PC-9 (cell line): Measurements from ENCODE around the gene HMGN2. TPM values are rescaled to one million over a fixed set of nuclear protein-coding genes. Genes with fewer than 3 reads are reported as not detected.

Source experiments
- Bru-seq: library from RNA; stranded (reverse); fragments of 400-500 nt; gene quantifications from one replicate; lab custom pipeline; 2021; lab: Mats Ljungman, UMichigan
- BruChase-seq, 2 experiments: library from RNA; stranded (reverse); fragments of 400-500 nt; gene quantifications; one replicate each; lab custom pipeline; 2021; lab: Mats Ljungman, UMichigan
- BruUV-seq: library from RNA; stranded (reverse); fragments of 400-500 nt; replicated peaks from 2 replicates; lab custom pipeline; 2021; lab: Mats Ljungman, UMichigan
- CTCF ChIA-PET: fragments of 300-600 bp; sonication (Branson Sonifier 250); formaldehyde crosslinking; loops from one replicate; lab custom pipeline; 2022; ENCODE audit warnings: antibody characterized with exemption; lab: Charles Lee
- POLR2A ChIA-PET: fragments of 300-600 bp; sonication (Branson Sonifier 250); formaldehyde crosslinking; loops from one replicate; lab custom pipeline; 2022; ENCODE audit warnings: antibody characterized with exemption; ENCODE audit not compliant: unreplicated experiment; lab: Charles Lee
- DNase-seq, 2 experiments: peaks; one replicate each; pipeline versions ENCODE4 v3.0.0 to v3.0.0-alpha.2; 2015 to 2022; ENCODE audit warnings: mixed read lengths in 1 of 2
- H2AFZ ChIP-seq: fragments of 200-600 bp; sonication (generic); 2 replicates; pipeline ENCODE4 v1.8.1; 2017; ENCODE audit warnings: antibody characterized with exemption
- H3F3A ChIP-seq: fragments of 200-600 bp; sonication (generic); 2 replicates; pipeline ENCODE4 v1.8.1; 2017; ENCODE audit warnings: antibody characterized with exemption, mild to moderate bottlenecking, low read depth; ENCODE audit not compliant: insufficient read depth
- H3K27ac ChIP-seq: fragments of 200-600 bp; sonication (generic); 2 replicates; pipeline ENCODE4 v1.6.1; 2016; ENCODE audit warnings: mixed run types
- H3K27me3 ChIP-seq: fragments of 200-600 bp; sonication (generic); 2 replicates; pipeline ENCODE4 v1.6.1; 2016; ENCODE audit warnings: low read depth, mixed run types; ENCODE audit not compliant: insufficient read depth
- H3K36me3 ChIP-seq: fragments of 200-600 bp; sonication (generic); 2 replicates; pipeline ENCODE4 v1.6.1; 2016; ENCODE audit warnings: low read depth, mixed run types
- H3K4me1 ChIP-seq: fragments of 200-600 bp; sonication (generic); replicated peaks from 2 replicates; pipeline ENCODE4 v1.6.1; 2016; ENCODE audit warnings: mixed run types; ENCODE audit not compliant: insufficient read depth
- H3K4me2 ChIP-seq: fragments of 200-600 bp; sonication (generic); 2 replicates; pipeline ENCODE4 v1.6.1; 2017; ENCODE audit warnings: mixed run types
- H3K4me3 ChIP-seq: fragments of 200-600 bp; sonication (generic); 2 replicates; pipeline ENCODE4 v1.6.1; 2016; ENCODE audit warnings: mixed run types
- H3K79me2 ChIP-seq: fragments of 200-600 bp; sonication (generic); 2 replicates; pipeline ENCODE4 v1.6.1; 2017; ENCODE audit warnings: low read depth, mixed run types
- H3K9me2 ChIP-seq: fragments of 200-600 bp; sonication (generic); 2 replicates; pipeline ENCODE4 v1.8.1; 2017; ENCODE audit warnings: mild to moderate bottlenecking; ENCODE audit not compliant: insufficient read depth
- H3K9me3 ChIP-seq: fragments of 200-600 bp; sonication (generic); 2 replicates; pipeline ENCODE4 v1.8.1; 2016; ENCODE audit warnings: low read depth; ENCODE audit not compliant: insufficient read depth
- H4K20me1 ChIP-seq: fragments of 200-600 bp; sonication (generic); 2 replicates; pipeline ENCODE4 v1.8.1; 2017; ENCODE audit not compliant: insufficient read depth
- CTCF ChIP-seq: fragments of 200-600 bp; sonication (generic); conservative IDR thresholded peaks from 2 replicates; pipeline ENCODE4 v1.6.1; 2017; ENCODE audit warnings: mixed run types, antibody characterized with exemption, mild to moderate bottlenecking, moderate library complexity
- EZH2 ChIP-seq: fragments of 200-600 bp; sonication (generic); IDR thresholded peaks from 2 replicates; pipeline ENCODE4 v1.8.0; 2017; ENCODE audit warnings: antibody characterized with exemption, low read depth
- intact Hi-C: fragments of 100-400 bp; cut with micrococcal nuclease; formaldehyde crosslinking; loops from one replicate; pipeline ENCODE4 v1.10.0; 2022; ENCODE audit not compliant: unreplicated experiment
- long read RNA-seq: library from polyadenylated mRNA; stranded (forward); transcript quantifications from one replicate; pipeline ENCODE4 v2.0.0, GENCODE V29; 2022
- total RNA-seq: library from RNA; stranded (reverse); gene quantifications from 2 replicates; pipeline ENCODE4 v1.2.3, GENCODE V29; 2021

Gene HMGN2
- total RNA-seq = 515 and 629 TPM in 2 replicates
- Bru-seq, nascent RNA = percentile 99 among the genes with signal in this experiment
- BruChase-seq, experiment 1, labeled RNA remaining after a 2-hour chase = percentile 98 among the genes with signal in this experiment
- BruChase-seq, experiment 2, labeled RNA remaining after a 6-hour chase = percentile 100 among the genes with signal in this experiment
- long read RNA-seq, transcript HMGN2-201 (6 exons, 1,191 nt) = major isoform, 2,732 of 2,855 reads
- long read RNA-seq, transcript HMGN2-202 (5 exons, 1,045 nt) = minor isoform, 11 of 2,855 reads
- long read RNA-seq, transcript HMGN2-208 (4 exons, 1,030 nt) = minor isoform, 13 of 2,855 reads
- long read RNA-seq, transcript HMGN2-205 (5 exons, 952 nt) = minor isoform, 6 of 2,855 reads
- long read RNA-seq, partial matches to known transcripts = 17 of 2,855 reads
- long read RNA-seq, other reads (novel, unspliced or antisense) = 69 of 2,855 reads

- H4K20me1 ChIP-seq = peaks cover 19% of the 10 kb centered on the region
- intact Hi-C loops = loop anchor here (1.0 to 2.0 kb wide), 2 partner anchors 40 to 58 kb away; partner anchors contain the start of gene DHDDS
- BruUV-seq = no TSS peak
Measured at GRCh38 chr1:26472320-26472900, at the start of gene HMGN2. Gene HMGN2 (plus strand): TSS chr1:26472440. CDS start chr1:26472613, 173 bp downstream.

GRCh38 chr1:26429721-26430120 lies 42.5 kb upstream of the HMGN2 start:
- no peak for DNase-seq
- Histone ChIP-seq H3K4me1 (peaks cover 12% of the 10 kb centered on the region), H3K4me3 (no peak overlapping the region), H3K4me2 (no peak overlapping the region), H4K20me1 (no peaks in the 10 kb centered on the region), H3K9me2 (no peaks in the 10 kb centered on the region), H3K9me3 (no peaks in the 10 kb centered on the region), H3K36me3 (no peaks in the 10 kb centered on the region), H2AFZ (no peak overlapping the region), H3K27ac (no peak overlapping the region), H3K27me3 (no peaks in the 10 kb centered on the region), H3F3A (peaks cover 7% of the 10 kb centered on the region; the same call in 1 of the 2 replicates), H3K79me2 (peaks cover 13% of the 10 kb centered on the region; the same call in 1 of the 2 replicates)
- ChIA-PET POLR2A (no interaction called here), CTCF (interaction anchor here (0.6 to 0.7 kb wide), 3 partner anchors 287 to 403 kb away, joined by 5 to 8 read pairs (median 5); no protein-coding TSS in a partner anchor)
- no peak for TF ChIP-seq EZH2
- no peak for TF ChIP-seq CTCF
- intact Hi-C loops = no loop called here
- BruUV-seq = no TSS peak

More at GRCh38 chr1:26472320-26472900, at the start of gene HMGN2:
- Histone ChIP-seq H3K79me2 (peaks cover 18% of the 10 kb centered on the region), H3K9me3 (no peaks in the 10 kb centered on the region), H3K4me3 (peak within 1 kb of the TSS; percentile 75), H3K9me2 (no peaks in the 10 kb centered on the region), H3K27me3 (no peaks in the 10 kb centered on the region), H3F3A (peaks cover 29% of the 10 kb centered on the region; the same call in 1 of the 2 replicates), H3K27ac (peak within 1 kb of the TSS; percentile 86), H2AFZ (peak within 1 kb of the TSS; percentile 81; the same call in 1 of the 2 replicates), H3K4me1 (peaks cover 23% of the 10 kb centered on the region), H3K36me3 (peaks cover 18% of the 10 kb centered on the region), H3K4me2 (peak within 1 kb of the TSS; percentile 95)
- no peak for TF ChIP-seq EZH2
- no peak for TF ChIP-seq CTCF
- ChIA-PET POLR2A (interaction anchor here (0.7 to 1.0 kb wide), 2 partner anchors 59 to 235 kb away, joined by 3 to 4 read pairs; no protein-coding TSS in a partner anchor), CTCF (interaction anchor here (0.8 kb wide), 1 partner anchor 95 kb away, joined by 3 read pairs; no protein-coding TSS in a partner anchor)
- DNase-seq = peak; percentile 49 to 79
